BE2C (cell line): ENCODE results near the gene TAF8.
A peak's percentile ranks its signal among the peaks of the same experiment; 100 is the strongest.

Experiments
- DNase-seq: peaks from one replicate; pipeline ENCODE4 v3.0.0-alpha.2; 2020
- H3K27me3 ChIP-seq: fragments of 250-450 bp; sonication (Bioruptor Pico); 2 replicates; pipeline ENCODE4 v1.5.1; 2020; ENCODE audit warnings: mild to moderate bottlenecking
- H3K36me3 ChIP-seq: fragments of 250-450 bp; sonication (Bioruptor Pico); 2 replicates; pipeline ENCODE4 v1.5.1; 2020; ENCODE audit warnings: mild to moderate bottlenecking
- H3K4me1 ChIP-seq: fragments of 250-450 bp; sonication (Bioruptor Pico); 2 replicates; pipeline ENCODE4 v1.5.1; 2020
- H3K4me3 ChIP-seq: 2 replicates; pipeline ENCODE4 v1.5.1; 2011; ENCODE audit warnings: low read depth, low read length
- H3K9me3 ChIP-seq: fragments of 250-450 bp; sonication (Bioruptor Pico); 2 replicates; pipeline ENCODE4 v1.5.1; 2020
- CTCF ChIP-seq: IDR thresholded peaks from 2 replicates; pipeline ENCODE4 v1.5.1; 2012; ENCODE audit warnings: mild to moderate bottlenecking, low read depth, low read length

Gene TAF8

GRCh38 chr6:42079941-42080464 lies 29.7 kb downstream of the TAF8 start:
- Histone ChIP-seq H3K27me3 (no peaks in the 10 kb centered on the region), H3K4me1 (no peaks in the 10 kb centered on the region), H3K4me3 (no peak overlapping the region), H3K9me3 (no peaks in the 10 kb centered on the region), H3K36me3 (peaks cover 5% of the 10 kb centered on the region; the same call in 1 of the 2 replicates)
- DNase-seq = no peak
- no peak for TF ChIP-seq CTCF

- DNase-seq = no peak
- Histone ChIP-seq H3K9me3 (no peaks in the 10 kb centered on the region), H3K4me3 (no peak overlapping the region), H3K36me3 (no peaks in the 10 kb centered on the region), H3K27me3 (no peaks in the 10 kb centered on the region), H3K4me1 (no peaks in the 10 kb centered on the region)
- TF ChIP-seq CTCF = no peak
Measured at GRCh38 chr6:42083530-42083929, 33.2 kb downstream of the TAF8 start.

GRCh38 chr6:42084889-42085288 lies 34.6 kb downstream of the TAF8 start:
- no peaks in the 10 kb centered on the region for H3K9me3 ChIP-seq
- H3K4me1 ChIP-seq = no peaks in the 10 kb centered on the region
- no peaks in the 10 kb centered on the region for H3K27me3 ChIP-seq
- no peak overlapping the region for H3K4me3 ChIP-seq
- H3K36me3 ChIP-seq = no peaks in the 10 kb centered on the region
- DNase-seq = no peak
- TF ChIP-seq CTCF = peak; percentile 30; the same call in 1 of the 2 replicates

- peak; percentile 31 for TF ChIP-seq CTCF
- H3K4me3 ChIP-seq = no peak overlapping the region
- no peaks in the 10 kb centered on the region for H3K9me3 ChIP-seq
- no peaks in the 10 kb centered on the region for H3K27me3 ChIP-seq
- no peak for DNase-seq
- H3K4me1 ChIP-seq = no peaks in the 10 kb centered on the region
- no peaks in the 10 kb centered on the region for H3K36me3 ChIP-seq
Measured at GRCh38 chr6:42086046-42087035, 36.0 kb downstream of the TAF8 start.

- no peak for DNase-seq
- no peak for TF ChIP-seq CTCF
- no peaks in the 10 kb centered on the region for H3K9me3 ChIP-seq
- H3K4me3 ChIP-seq = no peak overlapping the region
- no peaks in the 10 kb centered on the region for H3K27me3 ChIP-seq
- H3K36me3 ChIP-seq = no peaks in the 10 kb centered on the region
- no peaks in the 10 kb centered on the region for H3K4me1 ChIP-seq
Measured at GRCh38 chr6:42088101-42088591, 37.8 kb downstream of the TAF8 start.
